A673 (cell line): ENCODE measurements around the gene TRIM15. TPM values are rescaled to one million over a fixed set of nuclear protein-coding genes. Genes with fewer than 3 reads are reported as not detected.
"Not testable (repeated sequence)": the region's sequence is repeated elsewhere in the genome, so short reads cannot be mapped to it uniquely, and the experiment has no call there.

Experiments
- BruUV-seq: library from RNA; stranded (reverse); fragments of 400-500 nt; replicated peaks from 2 replicates; lab custom pipeline; 2021; lab: Mats Ljungman, UMichigan
- CTCF ChIA-PET: fragments of 300-600 bp; sonication (Branson Sonifier 250); formaldehyde crosslinking; loops from one replicate; lab custom pipeline; 2022; ENCODE audit warnings: antibody characterized with exemption; lab: Charles Lee
- POLR2A ChIA-PET: fragments of 300-600 bp; sonication (Branson Sonifier 250); formaldehyde crosslinking; loops from one replicate; lab custom pipeline; 2022; ENCODE audit warnings: antibody characterized with exemption; ENCODE audit not compliant: low non-redundant PET; lab: Charles Lee
- DNase-seq: peaks from one replicate; pipeline ENCODE4 v3.0.0-alpha.2; 2015; ENCODE audit warnings: low spot score
- H3K27ac ChIP-seq: fragments of 200-600 bp; sonication (generic); 2 replicates; pipeline ENCODE4 v1.5.1; 2016; ENCODE audit warnings: mixed run types, low read depth, mild to moderate bottlenecking, mixed read lengths, antibody characterized with exemption, low read length; ENCODE audit not compliant: poor library complexity, severe bottlenecking
- H3K27me3 ChIP-seq: fragments of 200-600 bp; sonication (generic); replicated peaks from 2 replicates; pipeline ENCODE4 v1.6.1; 2017; ENCODE audit warnings: mixed run types, low read depth, mild to moderate bottlenecking, mixed read lengths, antibody characterized with exemption, low read length; ENCODE audit not compliant: insufficient read depth, poor library complexity
- H3K36me3 ChIP-seq: fragments of 200-600 bp; sonication (generic); 2 replicates; pipeline ENCODE4 v1.6.1; 2016; ENCODE audit warnings: mixed run types, mild to moderate bottlenecking, mixed read lengths, antibody characterized with exemption, low read length; ENCODE audit not compliant: insufficient read depth, poor library complexity, severe bottlenecking
- H3K4me1 ChIP-seq: fragments of 200-600 bp; sonication (generic); 2 replicates; pipeline ENCODE4 v1.6.1; 2017; ENCODE audit warnings: mixed run types, mild to moderate bottlenecking, mixed read lengths, antibody characterized with exemption, low read length; ENCODE audit not compliant: insufficient read depth, poor library complexity, severe bottlenecking
- H3K4me3 ChIP-seq: fragments of 200-600 bp; sonication (generic); 2 replicates; pipeline ENCODE4 v1.5.1; 2016; ENCODE audit warnings: low read depth, mixed run types, mild to moderate bottlenecking, mixed read lengths, low read length; ENCODE audit not compliant: poor library complexity, severe bottlenecking
- H3K9me3 ChIP-seq: fragments of 200-600 bp; sonication (generic); 2 replicates; pipeline ENCODE4 v1.6.1; 2016; ENCODE audit warnings: mixed run types, low read depth, mild to moderate bottlenecking, mixed read lengths, antibody characterized with exemption, low read length; ENCODE audit not compliant: poor library complexity, severe bottlenecking
- CTCF ChIP-seq: fragments of 300-800, 200-600 bp; sonication (generic); conservative IDR thresholded peaks from 2 replicates; pipeline ENCODE4 v1.5.1; 2017; ENCODE audit warnings: low read depth, mild to moderate bottlenecking, antibody characterized with exemption, low read length, moderate library complexity, mixed read lengths
- EZH2 ChIP-seq: fragments of 200-600 bp; sonication (generic); IDR thresholded peaks from 2 replicates; pipeline ENCODE4 v1.6.1; 2017; ENCODE audit warnings: borderline replicate concordance, low read depth, mild to moderate bottlenecking, mixed read lengths, antibody characterized with exemption, low read length; ENCODE audit not compliant: poor library complexity, severe bottlenecking
- intact Hi-C: fragments of 100-400 bp; cut with micrococcal nuclease; formaldehyde crosslinking; loops from one replicate; pipeline ENCODE4 v1.10.0; 2022; ENCODE audit not compliant: unreplicated experiment
- total RNA-seq: library from RNA; stranded (reverse); gene quantifications from 2 replicates; pipeline ENCODE4 v1.2.3, GENCODE V29; 2021

TRIM15 gene
- total RNA-seq, 1 experiment from 2014 or later: not detected

GRCh38 chr6:30163918-30164654 is 740 bp downstream of the TRIM15 start:
- H3K4me3 ChIP-seq: no peak overlapping the region
- no peaks in the 10 kb centered on the region for H3K4me1 ChIP-seq
- no peak overlapping the region for H3K27ac ChIP-seq
- no TSS peak for BruUV-seq
- intact Hi-C loops: no loop called here
- ChIA-PET CTCF (no interaction called here), POLR2A (no interaction called here)
- H3K36me3 ChIP-seq: no peaks in the 10 kb centered on the region
- H3K27me3 ChIP-seq: peaks cover 8% of the 10 kb centered on the region
- no peaks in the 10 kb centered on the region for H3K9me3 ChIP-seq
- TF ChIP-seq CTCF (no peak), EZH2 (no peak)
- DNase-seq: no peak

- H3K4me1 ChIP-seq: no peaks in the 10 kb centered on the region
- POLR2A ChIA-PET: no interaction called here
- no peaks in the 10 kb centered on the region for H3K36me3 ChIP-seq
- no peak for DNase-seq
- H3K27ac ChIP-seq: no peak overlapping the region
- intact Hi-C loops: no loop called here
- TF ChIP-seq EZH2 (no peak), CTCF (no peak)
- CTCF ChIA-PET: no interaction called here
- no peaks in the 10 kb centered on the region for H3K9me3 ChIP-seq
- no TSS peak for BruUV-seq
- H3K27me3 ChIP-seq: peaks cover 13% of the 10 kb centered on the region
- no peak overlapping the region for H3K4me3 ChIP-seq
These were observed 1.4 kb downstream of the TRIM15 start for GRCh38 chr6:30164714-30165113.

- CTCF ChIA-PET, H3K9me3 ChIP-seq, H3K4me1 ChIP-seq, POLR2A ChIA-PET, intact Hi-C loops, BruUV-seq, H3K4me3 ChIP-seq, H3K27ac ChIP-seq, DNase-seq, H3K36me3 ChIP-seq: not testable (repeated sequence)
- H3K27me3 ChIP-seq: peaks cover 14% of the 10 kb centered on the region
These were observed 1.9 kb downstream of the TRIM15 start for GRCh38 chr6:30165238-30165637.

- ChIA-PET POLR2A (no interaction called here), CTCF (no interaction called here)
- Histone ChIP-seq H3K9me3 (no peaks in the 10 kb centered on the region), H3K27ac (no peak overlapping the region), H3K27me3 (peaks cover 33% of the 10 kb centered on the region), H3K4me1 (no peaks in the 10 kb centered on the region), H3K36me3 (no peaks in the 10 kb centered on the region), H3K4me3 (no peak overlapping the region)
- no peak for TF ChIP-seq EZH2
- no peak for TF ChIP-seq CTCF
- no TSS peak for BruUV-seq
- DNase-seq: no peak
- intact Hi-C loops: no loop called here
These were observed 3.8 kb downstream of the TRIM15 start for GRCh38 chr6:30167101-30167500.
